Psoas muscle (tissue), 8 donors: ENCODE data around the gene FLNB. TPM values are rescaled to one million over a fixed set of nuclear protein-coding genes. Genes with fewer than 3 reads are reported as not detected.

Experiments used
- ATAC-seq, 4 donors: fragments of 200-7000 bp; cut with Tn5 transposase; one replicate each; pipeline ENCODE4 v1.9.1; 2020; ENCODE audit warnings: moderate library complexity in 3 of 4, mild to moderate bottlenecking in 2 of 4
- DNase-seq, 2 donors: peaks; one replicate each; pipeline ENCODE4 v3.0.0-alpha.2; 2020
- H3K27ac ChIP-seq: fragments of 200-600 bp; one replicate; pipeline ENCODE4 v1.8.0; 2022
- H3K27me3 ChIP-seq, 3 donors: fragments of 200-600 bp in 1 of 3; one replicate each; pipeline versions ENCODE4 v1.6.1 to v1.8.0; 2013 to 2022; ENCODE audit warnings: low read length in 2 of 3, mild to moderate bottlenecking in 2 of 3, moderate library complexity in 1 of 3; ENCODE audit not compliant: insufficient read depth in 3 of 3
- H3K36me3 ChIP-seq, 2 donors: fragments of 200-600 bp in 1 of 2; one replicate each; pipeline versions ENCODE4 v1.6.1 to v1.8.0; 2013 to 2022; ENCODE audit warnings: low read depth in 1 of 2, mild to moderate bottlenecking in 1 of 2, moderate library complexity in 1 of 2; ENCODE audit not compliant: insufficient read depth in 1 of 2
- H3K4me1 ChIP-seq: fragments of 200-600 bp; one replicate; pipeline ENCODE4 v1.8.0; 2022
- H3K4me3 ChIP-seq: fragments of 200-600 bp; one replicate; pipeline ENCODE4 v1.8.0; 2022; ENCODE audit warnings: mild to moderate bottlenecking
- H3K9me3 ChIP-seq: fragments of 200-600 bp; one replicate; pipeline ENCODE4 v1.8.0; 2022
- CTCF ChIP-seq: fragments of 200-600 bp; IDR thresholded peaks from one replicate; pipeline ENCODE4 v1.8.0; 2022; ENCODE audit warnings: antibody characterized with exemption
- WGBS, 3 donors: extraction: QIAGEN DNeasy Blood & Tissue Kit; methylation state at CpG; one replicate each; pipeline versions ENCODE4 v1.1.6 to v1.1.7; 2013; 5-methylcytosine and 5-hydroxymethylcytosine counted together
- intact Hi-C, 2 donors: fragments of 100-400 bp; cut with DNase I; formaldehyde crosslinking; loops; one replicate each; pipeline versions ENCODE4 v1.11.0 to v1.14.2; 2022
- polyA plus RNA-seq, 3 donors: library from polyadenylated mRNA; stranded (reverse); fragments of 200-250 nt; gene quantifications; one replicate each; pipeline ENCODE4 v1.2.3, GENCODE V29; 2013
- total RNA-seq, 4 donors: library from RNA; stranded (reverse); fragmentation: NEBNext Ultra II Directional in 2 of 4; extraction: Animal tissue kit (Norgen Biotek cat#: 25700) in 2 of 4; gene quantifications; one replicate each; pipeline versions ENCODE4 v1.2.1 to v1.2.4, GENCODE V29; 2021 to 2023
- donor health status: healthy with polysubstance abuse.
- donor health status: DM: no; HTN: no; CAD: no; lungs with moderate emphysema.
- donor health status: Bipolar disorder and iron deficiency.
- donor health status: healthy.
- donor health status: DM: yes; HTN: yes; CAD: no.
- donor health status: DM: no; HTN: no; CAD: no.
- donor health status: DM: no; HTN: no; CAD: no.
- donor health status: DM: yes; HTN: yes; CAD: no.

FLNB gene
- total and polyA plus RNA-seq, 7 donors = 6.4 to 17.9 (median 14.7) TPM

- no peaks in the 10 kb centered on the region for H3K9me3 ChIP-seq
- 50 to 63% (median 57%) methylated on average over 2 of the region's 2 CpGs for WGBS, 3 donors
- no peaks in the 10 kb centered on the region for H3K4me1 ChIP-seq
- no peaks in the 10 kb centered on the region for H3K27me3 ChIP-seq
- no peak for DNase-seq
- no peak for ATAC-seq
- no peak overlapping the region for H3K4me3 ChIP-seq
- intact Hi-C loops = no loop called here
- TF ChIP-seq CTCF = no peak
- H3K27ac ChIP-seq = no peak overlapping the region
- no peaks in the 10 kb centered on the region for H3K36me3 ChIP-seq
These were observed 60.0 kb downstream of the FLNB start for GRCh38 chr3:58068122-58068809.

- no peak overlapping the region for H3K27ac ChIP-seq
- no peak for ATAC-seq
These were observed 63.3 kb downstream of the FLNB start for GRCh38 chr3:58071480-58071971.

GRCh38 chr3:58072052-58072762 is 64.0 kb downstream of the FLNB start:
- intact Hi-C loops = no loop called here
- H3K9me3 ChIP-seq = no peaks in the 10 kb centered on the region
- H3K27ac ChIP-seq = no peak overlapping the region
- H3K4me3 ChIP-seq = no peak overlapping the region
- H3K4me1 ChIP-seq = no peaks in the 10 kb centered on the region
- no peaks in the 10 kb centered on the region for H3K27me3 ChIP-seq
- H3K36me3 ChIP-seq = no peaks in the 10 kb centered on the region
- no peak for ATAC-seq
- no peak for TF ChIP-seq CTCF
- DNase-seq = no peak
- 73 to 77% (median 75%) methylated on average over 14 of the region's 14 CpGs for WGBS, 3 donors

More at GRCh38 chr3:58071480-58071971, 63.3 kb downstream of the FLNB start:
- no peaks in the 10 kb centered on the region for H3K36me3 ChIP-seq
- no peaks in the 10 kb centered on the region for H3K4me1 ChIP-seq
- H3K9me3 ChIP-seq = no peaks in the 10 kb centered on the region
- 69 to 84% (median 80%) methylated on average over 7 of the region's 7 CpGs for whole genome bisulfite sequencing, 3 donors
- intact Hi-C loops = no loop called here
- TF ChIP-seq CTCF = no peak
- no peak overlapping the region for H3K4me3 ChIP-seq
- DNase-seq = no peak
- no peaks in the 10 kb centered on the region for H3K27me3 ChIP-seq

- ATAC-seq = no peak
- WGBS, 3 donors = 65 to 73% (median 70%) methylated on average over 3 of the region's 3 CpGs
- Histone ChIP-seq H3K9me3 (no peaks in the 10 kb centered on the region), H3K27me3 (no peaks in the 10 kb centered on the region), H3K36me3 (no peaks in the 10 kb centered on the region), H3K4me3 (no peak overlapping the region), H3K27ac (no peak overlapping the region), H3K4me1 (no peaks in the 10 kb centered on the region)
- intact Hi-C loops = no loop called here
- TF ChIP-seq CTCF = no peak
- DNase-seq = no peak
These were observed 64.5 kb downstream of the FLNB start for GRCh38 chr3:58072763-58073130.
